HG03469 (cell line): ENCODE data around the gene KCNA2.

Source experiments
- ATAC-seq: cut with Tn5 transposase; IDR thresholded peaks from one replicate; pipeline ENCODE4 v1.9.1; 2021; ENCODE audit warnings: mild to moderate bottlenecking, moderate library complexity, moderate number of reproducible peaks; ENCODE audit not compliant: unreplicated experiment

Gene KCNA2

GRCh38 chr1:110605901-110606656 lies at the start of gene KCNA2:
Gene KCNA2, minus strand, starts transcription at chr1:110606358. Its CDS starts 1,576 bp downstream, at chr1:110604782.
- ATAC-seq = no peak

DNA sequence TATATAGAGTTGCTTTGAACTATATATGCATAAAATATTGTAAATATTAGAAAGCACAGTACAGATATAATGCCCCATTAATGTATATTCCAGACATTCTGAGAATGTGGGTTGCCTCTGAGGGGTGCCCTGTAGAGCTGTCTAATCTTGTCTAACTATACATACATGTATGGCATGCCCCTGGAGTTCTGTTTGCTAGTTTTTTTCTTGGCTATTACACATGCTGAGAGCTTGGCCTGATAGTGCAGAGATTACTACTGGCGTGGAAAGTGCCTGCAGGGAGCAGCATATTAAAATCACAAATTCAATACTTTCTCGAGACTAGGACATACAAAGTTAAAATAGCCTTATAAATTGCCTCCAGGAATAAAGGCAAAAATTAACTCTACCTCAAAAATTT lies 44.5 kb upstream of the KCNA2 start:
- no peak for ATAC-seq

DNA sequence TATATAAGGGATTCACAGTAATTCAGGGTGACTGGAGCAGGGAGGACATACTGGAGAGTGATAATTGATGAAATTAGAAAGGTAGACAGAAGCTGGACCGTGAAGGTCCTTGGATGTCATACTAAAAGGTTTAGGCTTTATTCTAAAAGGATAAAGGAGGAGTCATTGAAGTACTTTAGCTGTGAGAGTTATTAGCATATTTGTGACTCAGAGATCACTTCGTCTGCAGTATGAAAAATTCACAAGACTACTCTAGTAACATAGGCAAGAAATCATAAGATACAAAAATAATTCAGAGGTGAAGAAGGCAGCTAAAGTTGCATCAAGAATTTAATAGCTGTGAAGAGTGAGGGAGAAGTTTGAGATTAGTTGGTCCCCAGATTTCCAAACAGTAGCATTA lies 42.3 kb upstream of the KCNA2 start:
- no peak for ATAC-seq

GRCh38 chr1:110647254-110647891 lies 41.2 kb upstream of the KCNA2 start:
- no peak for ATAC-seq

- ATAC-seq = no peak
Measured at GRCh38 chr1:110645821-110646735, 39.9 kb upstream of the KCNA2 start.

DNA sequence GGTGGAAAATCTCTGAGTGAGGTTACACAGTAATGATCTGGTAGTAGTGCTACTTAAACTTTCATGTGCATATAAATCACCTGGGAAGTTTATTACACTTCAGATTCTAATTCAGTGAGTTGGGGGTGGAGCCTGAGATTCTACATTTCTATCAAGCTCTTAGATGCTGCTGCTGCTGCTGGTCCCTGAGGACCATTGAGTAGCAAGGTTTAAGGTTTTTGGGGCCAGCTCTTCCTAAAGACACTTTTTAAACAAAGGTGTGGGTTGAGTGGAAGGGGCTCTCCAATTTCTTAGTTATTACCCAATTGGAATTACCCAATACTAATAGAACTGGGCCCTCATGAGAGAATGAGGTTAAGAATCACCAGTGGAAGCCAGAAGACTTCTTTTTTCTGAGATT lies 39.1 kb upstream of the KCNA2 start:
- ATAC-seq = no peak

DNA sequence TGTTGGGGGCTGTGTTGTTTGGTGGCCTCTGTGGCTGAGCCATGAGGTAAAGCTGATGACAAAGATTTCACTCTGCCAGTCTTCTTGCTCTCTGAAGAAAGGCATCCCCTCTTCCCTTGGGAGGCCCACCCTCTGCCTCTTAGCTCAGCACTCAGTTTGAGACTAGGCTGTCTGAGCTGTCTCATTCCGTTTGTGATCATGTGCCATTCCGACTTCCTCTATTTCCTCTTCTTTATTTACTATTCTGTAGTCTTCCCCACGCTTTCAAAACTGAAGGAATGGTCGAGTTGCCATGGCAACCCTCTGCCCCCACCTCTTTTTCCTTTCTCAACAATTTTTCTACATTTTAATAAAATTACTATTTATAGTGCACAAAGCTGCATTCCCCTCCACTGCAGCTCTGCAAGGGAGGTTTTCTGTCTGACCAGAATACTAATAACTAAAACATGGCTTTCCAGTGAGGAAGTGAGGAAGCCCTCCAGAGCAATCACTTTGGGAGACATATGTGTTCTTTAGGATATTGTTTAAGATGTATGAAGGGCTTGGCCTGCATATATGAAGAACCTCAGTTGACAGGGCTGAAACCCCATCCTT lies 37.8 kb upstream of the KCNA2 start:
- no peak for ATAC-seq

DNA sequence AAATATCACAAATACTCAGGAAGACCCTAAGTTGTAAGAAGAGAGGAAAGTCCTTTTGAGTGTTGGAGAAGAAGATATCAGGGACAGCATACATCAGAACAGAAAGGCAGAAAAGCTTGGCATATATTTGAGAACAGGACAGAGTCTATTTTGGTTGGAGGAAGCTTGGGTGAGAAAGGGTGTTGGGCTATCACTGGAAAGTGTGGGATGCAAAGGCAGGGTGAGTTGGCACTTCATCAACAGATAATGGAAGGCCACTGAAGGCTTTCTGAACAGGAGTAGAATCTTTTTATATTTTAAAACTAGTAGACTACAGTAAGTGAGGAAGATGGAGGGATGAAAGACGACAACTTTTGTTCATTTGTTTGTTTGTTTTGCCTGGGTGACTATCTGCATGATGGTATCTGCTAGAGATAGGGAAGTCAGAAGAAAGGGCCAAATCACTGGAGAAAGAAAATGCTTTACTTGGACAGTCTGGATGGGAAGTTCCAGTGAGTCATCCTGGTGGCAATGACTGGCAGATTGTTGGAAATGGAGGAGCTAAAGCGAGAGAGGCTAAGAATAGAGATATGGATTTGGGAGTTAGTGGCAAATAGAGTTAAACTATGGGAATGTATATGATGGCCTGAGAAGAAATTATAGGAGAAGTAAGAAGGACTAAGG lies 33.7 kb upstream of the KCNA2 start:
- no peak for ATAC-seq

DNA sequence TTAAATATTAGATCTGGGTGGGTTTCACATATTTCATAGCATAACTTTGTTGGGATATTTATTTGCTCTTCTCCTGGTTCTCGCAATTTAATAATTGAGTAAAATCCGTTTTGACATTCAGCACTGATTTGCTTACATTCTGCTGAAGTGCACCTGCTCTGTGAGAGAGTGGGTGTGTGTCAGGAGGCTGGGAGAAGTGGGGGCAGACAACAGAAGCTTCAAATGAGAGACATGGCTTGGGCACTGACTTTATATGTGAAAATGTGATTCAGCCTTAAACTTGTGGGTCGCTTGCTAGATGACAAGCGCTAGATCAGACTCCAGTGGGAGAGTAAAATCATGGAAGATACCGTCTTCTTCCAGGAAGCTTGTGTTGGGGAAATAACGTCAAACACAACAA lies 32.4 kb upstream of the KCNA2 start:
- no peak for ATAC-seq

GRCh38 chr1:110638058-110638457 lies 31.9 kb upstream of the KCNA2 start:
- ATAC-seq = no peak

DNA sequence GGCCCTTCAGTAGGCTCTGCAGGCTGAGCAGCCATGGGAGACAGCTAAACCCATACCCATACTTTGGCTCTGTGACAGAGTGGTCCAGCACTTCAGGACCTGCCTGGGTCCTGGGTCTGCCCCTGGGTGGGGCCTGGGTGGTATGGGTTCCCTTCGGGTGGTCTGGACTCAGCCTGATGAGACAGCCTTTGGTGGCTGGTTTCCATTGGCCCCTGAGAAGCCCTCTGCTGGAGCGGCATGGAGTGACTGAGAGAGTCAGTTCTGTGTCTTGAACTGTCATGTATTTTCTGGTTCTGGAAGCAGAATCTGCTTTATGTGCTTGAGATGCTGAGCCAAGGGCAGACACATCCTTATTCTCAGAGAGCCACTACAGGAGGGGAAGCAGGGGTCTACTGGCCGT lies 31.3 kb upstream of the KCNA2 start:
- no peak for ATAC-seq

DNA sequence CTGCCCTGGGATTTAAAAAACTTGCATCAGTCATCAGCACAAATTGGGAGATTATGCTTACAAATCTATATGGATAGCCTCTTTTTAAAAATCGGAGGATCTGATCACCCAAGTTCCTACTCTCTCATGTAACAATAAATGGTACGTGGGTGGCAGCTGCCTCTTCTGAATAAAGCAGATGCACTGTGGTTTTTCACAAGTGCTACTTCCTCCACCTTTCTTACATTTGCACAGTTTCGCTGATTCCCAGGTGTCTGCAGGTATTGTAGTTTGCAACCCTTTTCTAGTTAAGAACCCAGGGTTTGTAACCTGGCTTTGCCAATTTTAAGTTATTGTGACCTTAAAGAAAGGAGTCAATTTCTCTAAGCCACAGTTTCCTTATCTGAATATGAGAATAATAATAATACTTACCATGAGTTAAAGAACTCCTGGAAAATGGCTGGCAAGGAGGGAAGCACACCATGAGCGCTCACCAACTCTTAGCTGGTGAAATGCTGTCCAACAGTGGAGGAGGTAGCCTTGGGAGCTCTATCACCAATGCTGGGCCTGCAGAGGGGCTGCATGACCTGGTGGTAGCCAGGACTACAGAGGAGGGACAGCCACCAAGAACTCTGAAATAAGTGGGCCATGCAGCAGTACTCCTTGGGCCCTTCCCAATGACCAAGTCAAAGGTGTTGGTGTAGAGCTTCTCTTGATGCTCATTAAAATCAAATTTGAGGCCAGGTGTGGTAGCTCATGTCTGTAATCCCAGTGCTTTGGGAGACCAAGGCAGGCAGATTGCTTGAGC lies 30.2 kb upstream of the KCNA2 start:
- ATAC-seq = no peak

DNA sequence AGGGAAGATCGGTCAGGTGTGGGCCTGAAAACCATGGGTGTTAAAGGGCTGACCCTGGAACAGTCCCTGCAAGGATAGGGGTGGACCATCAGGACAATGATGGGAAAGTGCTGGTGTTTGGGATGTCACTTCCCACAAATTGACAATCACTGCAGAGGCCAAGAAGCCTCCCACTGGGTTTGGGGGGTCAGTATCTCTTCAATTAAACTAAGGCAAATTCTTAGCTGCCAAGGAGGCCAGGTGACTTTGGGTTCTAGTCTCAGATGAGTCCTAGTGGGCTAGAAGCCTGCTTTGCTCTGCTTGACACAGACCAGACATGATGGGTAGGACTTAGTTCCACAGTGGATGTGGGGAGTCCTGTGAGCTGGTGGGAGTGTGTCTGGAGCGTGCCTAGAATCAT lies 29.3 kb upstream of the KCNA2 start:
- no peak for ATAC-seq

DNA sequence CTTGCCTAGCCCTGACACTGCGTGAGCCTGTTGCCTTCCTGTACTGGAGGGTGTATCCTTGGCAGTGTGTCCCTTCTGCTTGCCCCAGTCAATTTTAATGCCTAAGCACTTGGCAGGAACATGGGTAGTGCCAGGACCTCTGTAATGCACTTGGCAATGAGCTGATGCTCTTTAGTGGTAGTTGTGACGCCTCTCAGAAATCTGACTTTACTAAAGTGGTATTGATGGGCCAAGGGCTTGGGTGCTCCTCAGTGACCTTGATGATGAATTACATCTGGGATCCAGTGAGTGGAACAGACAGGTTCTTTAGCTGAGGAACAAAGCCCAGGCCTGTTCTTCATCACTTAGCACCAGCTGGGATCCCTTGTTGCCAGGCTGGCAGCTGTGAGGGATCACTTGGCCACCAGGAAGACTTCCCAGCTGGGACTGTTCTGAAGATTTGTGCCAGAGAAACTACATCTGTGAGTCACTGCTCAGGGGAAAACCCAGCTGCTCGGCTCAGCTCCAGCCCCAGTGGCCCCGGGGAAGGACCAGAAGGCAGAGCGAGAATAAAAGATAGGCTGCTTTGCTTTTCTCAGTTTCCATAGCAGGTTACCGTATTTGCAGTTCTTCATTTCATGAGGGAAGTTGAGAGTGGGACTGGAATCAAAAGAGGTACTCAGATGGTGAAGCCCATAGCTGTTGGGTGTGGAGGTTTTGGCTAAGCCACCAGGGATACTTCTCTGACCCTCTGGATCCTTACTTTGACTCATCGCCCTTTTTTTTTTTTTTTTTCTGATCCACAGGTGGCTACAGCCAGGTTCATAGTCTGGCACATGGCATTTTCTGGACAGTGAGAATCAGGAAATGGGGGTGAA lies 28.5 kb upstream of the KCNA2 start:
- peak; percentile 48 for ATAC-seq

GRCh38 chr1:110634086-110634454 lies 27.9 kb upstream of the KCNA2 start:
- ATAC-seq = no peak

DNA sequence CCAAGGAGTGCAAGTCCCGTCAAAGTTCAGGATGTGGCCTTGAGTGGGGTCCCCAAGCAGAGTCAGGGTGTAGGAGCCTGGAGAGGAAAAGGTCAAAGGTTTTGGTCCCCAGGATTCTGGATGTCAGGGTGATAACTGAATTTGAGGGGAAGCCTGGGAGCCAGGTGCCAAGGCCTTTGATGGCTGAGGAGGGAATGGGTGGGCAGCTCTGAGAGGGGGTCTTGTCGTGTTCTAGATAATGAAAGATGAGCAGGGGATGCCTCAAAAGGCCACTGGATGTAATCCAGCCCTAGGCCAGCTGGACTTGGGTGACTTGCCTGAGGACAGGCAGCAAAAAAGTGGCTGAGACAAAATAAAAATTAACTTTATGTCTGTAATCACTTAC lies 27.5 kb upstream of the KCNA2 start:
- no peak for ATAC-seq

DNA sequence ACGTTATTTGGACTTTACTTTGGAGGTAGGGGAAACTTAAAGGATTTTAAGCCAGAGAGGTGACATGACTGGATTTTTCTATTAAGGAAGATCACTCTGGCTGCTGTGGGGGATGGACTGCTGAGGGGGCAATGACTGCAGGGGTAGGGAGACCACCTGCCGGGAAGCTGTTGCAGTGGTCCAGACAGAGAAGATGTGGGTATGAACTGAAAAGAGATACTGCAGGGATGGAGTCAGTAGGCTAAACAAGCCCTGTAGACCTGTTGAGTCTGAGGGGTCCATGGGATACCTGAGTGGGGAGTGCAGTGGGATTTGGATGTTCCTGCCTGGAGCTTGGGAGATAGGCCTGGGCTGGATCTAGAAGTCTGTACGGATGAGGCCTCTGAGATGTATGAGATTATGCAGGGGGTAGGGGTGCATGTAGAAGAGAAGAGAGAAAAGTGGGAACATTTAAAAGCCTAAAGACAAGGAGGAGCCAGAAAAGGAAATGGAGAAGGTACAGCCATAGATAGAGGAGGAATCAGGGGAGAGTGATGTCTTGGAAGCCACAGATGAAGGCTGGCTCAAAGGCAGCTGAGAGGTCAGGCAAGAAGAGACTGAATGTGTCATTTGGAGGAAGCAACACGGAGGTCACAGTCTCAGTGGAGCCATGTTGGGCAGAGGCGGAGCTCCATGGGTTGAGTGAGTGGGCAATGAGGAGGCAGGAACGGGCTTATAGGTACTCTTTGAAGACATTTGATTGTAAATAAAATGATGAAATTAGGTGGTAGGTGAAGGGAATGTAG lies 25.9 kb upstream of the KCNA2 start:
- ATAC-seq = no peak
